Activated gamma-delta T cell treated with anti-CD3 and anti-CD28 coated beads, Interleukin-2, amount 50 U/mL, for 16 hours (primary cell): ENCODE results near the gene VWF.
"Not testable (repeated sequence)": the region's sequence is repeated elsewhere in the genome, so short reads cannot be mapped to it uniquely, and the experiment has no call there.

Source experiments
- DNase-seq: peaks from one replicate; pipeline ENCODE4 v3.0.0-alpha.2; 2020; ENCODE audit warnings: low read depth

VWF gene

DNA sequence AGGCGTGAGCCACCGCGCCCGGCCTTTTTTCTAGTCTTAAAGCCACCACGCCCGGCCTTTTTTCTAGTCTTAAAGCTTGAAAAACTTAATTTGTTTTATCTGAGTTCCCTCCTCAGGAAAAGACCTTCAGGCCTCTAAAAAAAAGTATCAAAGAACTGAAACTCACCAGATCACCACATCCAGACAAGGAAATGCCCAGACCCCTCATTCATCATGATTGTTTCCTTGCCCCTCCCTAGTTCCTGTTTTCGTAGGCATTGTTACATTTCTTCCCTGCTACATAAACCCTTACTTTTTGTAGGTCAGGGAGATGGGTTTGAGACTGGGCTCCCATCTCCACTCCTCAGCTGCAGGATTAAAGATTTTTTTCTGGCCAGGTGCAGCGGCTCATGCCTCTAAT lies 21.1 kb upstream of the VWF start:
- no peak for DNase-seq

DNA sequence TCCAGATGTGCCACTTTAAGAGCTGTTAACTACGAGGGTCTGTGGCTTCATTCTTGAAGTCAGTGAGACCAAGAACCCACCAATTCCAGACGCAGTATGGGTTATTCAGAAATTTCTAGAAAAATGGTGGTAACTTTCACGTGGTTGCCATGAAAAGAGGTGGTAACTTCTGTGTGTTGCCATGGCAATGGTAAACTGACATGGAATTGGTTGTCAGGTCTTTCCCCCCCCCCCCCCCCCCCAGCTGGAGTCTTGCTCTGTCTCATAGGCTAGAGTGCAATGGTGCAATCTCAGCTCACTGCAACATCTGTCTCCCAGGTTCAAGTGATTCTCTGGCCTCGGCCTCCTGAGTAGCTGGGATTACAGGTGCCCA lies 18.8 kb upstream of the VWF start:
- DNase-seq = no peak

- not testable (repeated sequence) for DNase-seq
Measured at GRCh38 chr12:6142368-6143302, 18.2 kb upstream of the VWF start.

DNA sequence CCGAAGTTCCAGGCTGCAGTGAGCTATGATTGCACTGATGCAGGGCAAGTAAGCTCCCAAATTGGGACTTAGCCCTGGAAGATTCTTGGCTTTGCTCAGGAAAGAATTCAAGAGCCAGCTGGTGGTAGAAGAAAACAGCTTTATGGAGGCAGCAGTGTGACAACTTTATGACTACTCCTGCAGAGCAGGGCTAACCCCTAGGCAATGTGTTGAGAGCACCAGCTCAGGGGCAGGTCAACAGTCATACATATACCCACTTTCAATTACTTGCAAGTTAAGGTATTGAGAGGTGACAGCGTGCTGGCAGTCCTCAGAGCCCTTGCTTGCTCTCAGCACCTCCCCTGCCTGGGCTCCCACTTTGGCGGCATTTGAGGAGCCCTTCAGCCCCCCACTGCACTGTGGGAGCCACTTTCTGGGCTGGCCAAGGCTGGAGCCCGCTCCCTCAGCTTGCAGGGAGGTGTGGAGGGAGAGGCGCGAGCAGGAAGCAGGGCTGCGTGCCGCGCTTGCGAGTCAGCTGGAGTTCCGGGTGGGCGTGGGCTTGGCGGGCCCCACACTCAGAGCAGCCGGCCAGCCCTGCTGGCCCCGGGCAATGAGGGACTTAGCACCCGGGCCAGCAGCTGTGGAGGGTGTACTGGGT lies 17.4 kb upstream of the VWF start:
- DNase-seq = not testable (repeated sequence)

DNA sequence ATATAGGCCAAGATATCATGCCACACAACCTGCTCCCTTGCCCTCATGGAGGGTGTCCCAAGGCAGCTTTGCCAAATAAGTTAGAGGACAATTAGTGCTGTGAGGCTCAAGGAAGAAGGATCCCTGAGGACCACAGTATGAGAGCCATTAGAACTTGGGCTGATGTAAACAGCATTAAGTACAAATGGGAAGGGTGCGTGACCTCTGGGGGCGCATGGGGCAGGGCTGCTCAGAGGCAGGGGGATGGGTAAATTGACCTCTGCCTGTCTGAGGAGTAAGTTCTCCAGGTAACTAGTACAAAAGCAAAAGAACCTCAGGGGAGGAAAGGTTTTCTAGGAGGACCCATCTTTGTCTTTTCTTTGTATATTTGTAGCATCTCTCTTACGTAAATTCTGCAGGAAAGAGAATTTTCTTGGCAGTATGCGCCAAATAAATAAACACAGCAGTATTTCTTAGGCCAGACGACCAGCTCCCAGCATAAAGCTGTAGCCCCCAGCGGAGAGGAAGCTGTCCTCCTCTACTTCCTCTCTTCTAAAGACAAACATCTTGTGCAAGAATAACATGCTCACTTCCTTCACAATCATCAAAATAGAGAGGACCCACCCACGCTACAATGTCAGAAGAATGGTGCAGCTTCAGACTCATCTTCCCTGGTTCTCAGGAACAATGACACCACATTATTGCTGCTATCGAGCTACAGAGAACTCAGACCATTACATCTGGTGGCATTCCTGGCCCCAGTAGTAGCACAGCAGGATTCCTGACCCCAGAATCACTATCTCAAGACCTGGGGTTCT lies 16.4 kb upstream of the VWF start:
- no peak for DNase-seq

- no peak for DNase-seq
Measured at GRCh38 chr12:6135071-6135470, 10.6 kb upstream of the VWF start.

DNA sequence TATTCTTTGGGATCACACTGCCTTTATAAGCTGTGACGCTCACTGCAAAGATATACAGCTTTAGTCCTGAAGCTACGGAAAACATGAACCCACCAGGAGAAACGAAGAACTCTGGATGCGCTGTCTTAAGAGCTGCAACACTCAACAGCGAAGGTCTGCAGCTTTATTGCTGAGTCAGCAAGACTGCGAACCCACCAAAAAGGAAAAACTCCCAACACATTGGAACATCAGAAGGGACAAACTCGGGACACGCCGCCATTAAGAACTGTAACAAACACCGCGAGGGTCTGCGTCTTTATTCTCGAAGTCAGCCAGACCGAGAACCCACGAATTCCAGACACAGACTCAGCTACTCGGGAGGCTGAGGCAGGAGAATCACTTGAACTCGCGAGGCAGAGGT lies 9.2 kb upstream of the VWF start:
- no peak for DNase-seq

DNA sequence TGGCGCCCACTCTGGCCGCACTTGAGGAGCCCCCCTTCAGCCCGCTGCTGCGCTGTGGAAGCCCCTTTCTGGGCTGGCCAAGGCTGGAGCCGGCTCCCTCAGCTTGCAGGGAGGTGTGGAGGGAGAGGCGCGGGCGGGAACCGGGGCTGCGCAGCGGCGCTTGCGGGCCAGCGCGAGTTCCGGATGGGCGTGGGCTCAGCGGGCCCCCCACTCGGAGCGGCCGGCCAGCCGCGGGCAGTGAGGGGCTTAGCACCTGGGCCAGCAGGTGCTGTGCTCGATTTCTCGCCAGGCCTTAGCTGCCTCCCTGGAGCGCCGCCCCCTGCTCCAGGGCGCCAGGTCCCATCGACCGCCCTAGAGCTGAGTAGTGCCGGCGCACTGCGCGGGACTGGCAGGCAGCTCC lies 8.0 kb upstream of the VWF start:
- DNase-seq = no peak

- DNase-seq = no peak
Measured at GRCh38 chr12:6125310-6125608, 789 bp upstream of the VWF start.

DNA sequence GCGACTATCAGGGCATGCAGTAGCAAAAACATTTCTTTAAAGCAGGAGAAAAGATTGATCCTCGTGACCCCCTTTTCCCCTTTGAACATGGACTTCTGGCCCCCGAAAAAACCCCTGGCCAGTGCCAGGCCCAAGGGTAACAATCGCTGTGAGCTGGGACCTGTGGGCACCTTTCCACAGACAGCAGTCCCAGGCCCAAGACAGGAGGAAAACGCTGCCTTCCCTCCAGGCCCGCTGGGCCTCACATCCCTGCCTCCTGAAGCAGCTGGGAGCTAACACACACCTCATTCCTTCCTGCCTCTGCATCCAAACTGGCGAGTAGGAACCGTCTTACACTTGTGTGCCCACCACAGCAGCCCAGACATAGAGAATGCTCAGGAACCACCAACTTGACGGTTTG lies 1.2 kb downstream of the VWF start:
- no peak for DNase-seq

GRCh38 chr12:6122201-6122600 lies 2.3 kb downstream of the VWF start:
- DNase-seq = no peak

DNA sequence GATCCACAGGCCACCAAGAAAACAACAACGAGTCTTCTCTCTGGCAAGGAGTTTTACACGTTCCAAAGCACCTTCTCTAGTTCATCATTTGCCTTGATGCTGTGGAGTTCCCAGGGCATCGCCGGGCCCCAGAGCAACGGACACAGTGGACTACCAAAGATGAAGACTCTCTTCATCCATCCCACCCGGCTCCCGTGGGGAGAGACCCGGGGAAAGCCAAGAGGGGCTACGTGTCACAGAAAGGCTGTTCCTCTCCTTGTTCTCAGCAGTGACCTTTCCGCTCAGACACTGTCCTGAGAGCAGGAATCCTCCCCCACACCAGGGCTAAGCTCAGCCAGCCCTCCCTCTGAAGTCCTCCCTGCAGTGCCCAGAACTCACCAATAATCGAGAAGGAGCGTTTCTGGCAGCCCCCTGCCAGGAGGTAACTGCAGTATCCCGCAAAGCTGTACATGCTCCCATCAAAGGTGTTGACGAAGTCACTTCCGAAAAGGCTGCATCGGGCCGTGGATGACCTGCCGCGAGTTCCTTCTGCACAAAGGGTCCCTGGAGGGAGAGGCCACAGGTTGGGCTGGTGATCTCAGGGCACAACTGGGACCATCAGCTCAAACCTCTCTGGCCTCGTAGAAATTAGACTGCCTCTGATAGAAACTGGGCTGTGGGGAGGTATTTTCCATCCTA lies 3.5 kb downstream of the VWF start:
- no peak for DNase-seq

DNA sequence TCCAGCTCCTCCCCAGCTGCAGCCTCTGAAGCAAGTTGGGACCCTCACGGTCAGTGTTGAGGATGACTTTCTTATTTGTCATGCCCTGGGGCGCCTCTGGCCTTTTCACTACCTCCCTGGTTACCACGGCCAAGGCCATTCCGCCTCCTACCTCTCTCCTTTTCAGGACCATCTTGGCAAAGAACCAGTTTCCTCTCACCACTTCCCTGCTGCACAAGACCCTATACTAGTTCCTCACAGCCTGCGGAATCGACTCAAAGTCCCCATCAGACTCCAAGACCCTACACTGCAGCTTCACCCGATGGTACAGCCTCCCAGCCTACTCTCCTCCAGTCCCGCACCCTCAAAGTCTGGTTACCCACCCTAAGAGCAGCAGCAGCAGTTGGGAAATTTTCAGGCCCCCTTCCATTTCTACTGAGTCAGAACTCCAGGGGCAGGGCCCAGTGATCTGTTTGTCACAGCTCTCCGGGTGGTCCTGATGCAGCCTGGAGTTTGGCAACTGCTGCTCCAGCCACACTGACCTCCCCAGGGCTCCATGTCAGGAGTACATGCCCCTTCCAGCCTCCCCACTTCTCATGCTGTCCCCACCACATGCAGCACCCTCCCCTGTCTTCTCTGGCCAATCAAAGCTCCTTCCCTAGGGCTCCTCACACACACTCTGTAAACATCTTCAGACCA lies 5.4 kb downstream of the VWF start:
- DNase-seq = no peak

DNA sequence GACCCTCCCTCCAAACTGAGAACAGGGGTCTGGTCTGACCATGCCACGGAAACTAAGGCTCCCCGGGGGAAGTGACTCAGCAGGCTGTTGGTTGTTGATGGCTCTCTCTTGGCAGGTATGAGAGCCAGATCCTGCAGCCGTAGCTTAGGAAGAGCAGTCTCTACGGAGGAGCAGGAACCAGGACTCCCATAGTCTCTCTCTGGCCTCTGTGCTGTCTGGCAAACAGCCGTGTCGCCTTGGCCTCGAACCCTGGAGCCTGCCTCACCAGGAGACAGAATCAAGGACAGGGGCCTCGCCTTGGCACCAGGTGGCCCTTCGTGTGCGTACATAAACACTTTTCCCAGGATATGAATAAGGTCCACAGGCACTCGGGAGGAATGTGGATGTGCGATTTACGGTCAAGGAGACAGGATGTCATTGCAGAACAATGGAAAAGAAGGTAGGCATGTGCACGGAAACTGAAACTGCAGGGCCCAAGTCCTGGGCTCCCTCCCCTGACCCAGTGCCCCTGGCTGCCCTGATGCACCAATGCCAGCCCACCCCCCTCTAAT lies 7.9 kb downstream of the VWF start:
- no peak for DNase-seq

DNA sequence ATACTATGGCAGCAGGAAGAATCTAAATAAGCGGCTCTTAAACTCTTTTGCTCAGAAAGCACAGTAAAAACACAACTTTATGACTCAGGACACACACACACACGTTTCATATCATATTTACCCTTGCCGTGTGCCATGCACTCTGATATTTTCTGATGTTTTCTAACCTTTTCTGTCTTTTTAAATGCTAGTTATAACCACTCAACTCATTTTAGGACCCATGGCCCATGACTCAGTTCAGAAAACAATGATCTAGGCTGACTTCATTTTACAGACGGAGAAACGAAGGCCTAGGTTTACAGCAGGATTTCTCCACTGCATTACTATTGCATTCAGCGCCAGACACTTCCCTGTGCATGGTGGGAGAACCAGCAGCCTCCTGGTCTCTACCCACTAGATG lies 9.1 kb downstream of the VWF start:
- no peak for DNase-seq

- DNase-seq = no peak
Measured at GRCh38 chr12:6114476-6114870, 10.0 kb downstream of the VWF start.

- no peak for DNase-seq
Measured at GRCh38 chr12:6113691-6114475, 10.6 kb downstream of the VWF start.

DNA sequence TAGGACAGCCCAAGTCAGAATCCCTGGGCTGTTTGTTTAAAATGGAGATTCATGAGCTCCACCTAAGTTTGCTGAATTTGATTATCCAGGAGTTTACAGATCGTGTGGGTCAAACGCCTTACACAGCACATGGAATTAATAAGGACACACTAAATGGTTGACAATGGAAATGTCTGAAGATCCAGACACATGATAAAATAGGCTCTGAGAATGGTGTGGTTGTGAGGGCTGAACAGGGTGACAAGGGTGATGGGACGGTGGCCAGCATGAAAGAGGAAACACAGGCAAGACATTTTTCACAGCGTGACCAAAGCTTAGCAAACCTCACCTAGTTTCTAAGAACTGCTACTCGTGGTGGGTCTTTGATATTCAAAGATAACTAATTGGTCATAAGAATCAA lies 12.5 kb downstream of the VWF start:
- no peak for DNase-seq

DNA sequence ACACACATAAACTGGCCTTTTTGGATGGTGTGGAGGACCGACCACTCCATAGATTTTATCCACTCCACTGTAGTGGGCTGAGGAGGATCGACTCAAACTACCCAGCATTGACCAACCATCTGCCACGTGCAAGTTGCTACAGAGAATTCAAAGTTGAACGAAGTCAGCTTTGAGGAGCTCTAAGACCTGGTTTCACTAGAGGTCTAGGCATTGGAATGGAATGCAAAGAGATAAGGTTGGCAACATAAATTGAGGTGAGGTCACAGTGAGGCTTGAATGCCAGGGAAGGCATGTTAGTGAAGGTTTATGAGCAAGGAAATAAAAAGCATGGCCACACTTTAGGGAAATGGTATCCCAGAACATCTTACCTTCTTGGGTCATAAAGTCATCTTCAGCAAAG lies 14.5 kb downstream of the VWF start:
- DNase-seq = no peak

DNA sequence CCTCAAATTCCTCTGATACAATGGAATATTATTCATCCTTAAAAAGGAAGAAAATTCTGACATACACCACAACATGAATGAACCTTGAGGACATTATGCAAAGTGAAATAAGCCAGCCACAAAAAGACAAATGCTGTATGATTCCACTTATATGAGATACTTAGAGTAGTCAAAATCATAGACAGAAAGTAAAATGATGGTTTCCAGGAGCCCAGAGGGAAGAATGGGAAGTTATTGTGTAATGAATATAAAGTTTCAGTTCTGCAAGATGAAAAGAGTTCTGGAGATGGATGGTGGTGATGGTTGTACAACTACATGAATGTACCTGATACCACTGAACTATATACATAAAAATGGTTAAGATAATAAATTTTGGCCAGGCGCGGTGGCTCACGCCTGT lies 18.3 kb downstream of the VWF start:
- no peak for DNase-seq

DNA sequence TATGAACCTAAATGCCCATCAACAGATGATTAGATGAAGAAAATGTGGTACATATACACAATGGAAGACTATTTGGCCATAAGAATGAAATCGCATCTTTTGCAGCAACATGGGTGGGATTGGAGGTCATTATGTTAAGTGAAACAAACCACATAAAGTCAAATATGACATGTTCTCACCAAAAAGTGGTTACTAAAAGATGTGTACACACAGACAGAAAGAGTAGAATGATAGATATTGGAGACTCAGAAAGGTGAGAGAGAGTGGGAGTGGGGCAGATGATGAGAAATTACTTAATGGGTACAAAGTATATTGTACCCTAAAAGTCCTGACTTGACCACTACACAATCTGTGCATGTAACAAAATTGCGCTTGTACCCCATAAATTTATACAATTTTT lies 19.6 kb downstream of the VWF start:
- DNase-seq = no peak
